ENCODE measurements around the gene FAM222A. TPM values are rescaled to one million over a fixed set of nuclear protein-coding genes. Genes with fewer than 3 reads are reported as not detected.

The FAM222A gene
- total RNA-seq, 4 donors from 2014 or later: 4.8 to 7.2 (median 6.1) TPM

DNA sequence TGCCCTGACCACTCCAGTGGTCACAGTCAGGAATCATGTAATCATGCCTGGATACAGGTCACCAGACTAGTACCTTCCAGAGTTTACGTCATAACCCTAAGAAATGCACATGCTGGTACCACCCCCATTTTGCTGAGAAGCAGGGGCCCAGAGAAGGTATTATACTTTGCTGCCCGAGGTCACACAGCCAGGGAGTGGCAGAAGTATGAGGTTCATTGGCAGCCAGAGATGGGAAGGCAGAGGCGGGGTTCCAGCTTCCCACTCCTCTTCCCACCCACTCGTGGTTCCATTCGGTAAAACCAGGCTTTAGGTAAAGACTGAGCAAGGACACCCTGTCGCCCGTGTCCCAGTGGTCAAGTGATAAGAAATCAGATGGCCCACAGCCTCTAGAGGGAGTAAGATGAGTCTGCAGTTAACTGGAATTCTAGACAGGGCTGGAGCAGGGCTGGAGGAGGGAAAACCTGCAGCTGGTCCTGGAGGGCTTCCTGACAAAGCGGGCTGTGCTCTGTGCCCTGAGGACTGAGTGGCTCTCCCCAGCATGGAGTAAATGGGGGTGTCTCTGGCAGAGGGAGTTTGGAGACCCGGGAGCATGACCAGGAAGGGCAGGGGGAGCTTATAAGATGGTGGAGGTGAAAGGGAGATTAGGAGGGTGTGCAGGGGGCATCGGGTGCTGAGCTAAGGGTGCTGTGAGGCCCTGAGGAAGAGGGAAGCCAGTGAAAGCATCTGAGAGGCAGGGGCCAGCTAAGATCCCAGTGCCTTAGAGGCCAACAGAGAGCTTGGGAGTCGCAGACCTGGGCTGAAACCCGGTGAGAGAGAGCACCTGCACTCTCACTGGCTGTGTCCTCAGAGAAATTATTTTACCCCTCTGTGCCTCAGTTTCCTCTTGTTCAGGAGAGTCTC is 5.7 kb downstream of the FAM222A start:
- no peak overlapping the region for H3K4me3 ChIP-seq (ENCODE audit: low read depth, poor library complexity, severe bottlenecking)
- no peak for DNase-seq (ENCODE audit: low spot score in 2 of 2)
- 66 to 70% methylated on average over 12 of the region's 12 CpGs for WGBS, 2 donors
- TF ChIP-seq, protein P1, sequence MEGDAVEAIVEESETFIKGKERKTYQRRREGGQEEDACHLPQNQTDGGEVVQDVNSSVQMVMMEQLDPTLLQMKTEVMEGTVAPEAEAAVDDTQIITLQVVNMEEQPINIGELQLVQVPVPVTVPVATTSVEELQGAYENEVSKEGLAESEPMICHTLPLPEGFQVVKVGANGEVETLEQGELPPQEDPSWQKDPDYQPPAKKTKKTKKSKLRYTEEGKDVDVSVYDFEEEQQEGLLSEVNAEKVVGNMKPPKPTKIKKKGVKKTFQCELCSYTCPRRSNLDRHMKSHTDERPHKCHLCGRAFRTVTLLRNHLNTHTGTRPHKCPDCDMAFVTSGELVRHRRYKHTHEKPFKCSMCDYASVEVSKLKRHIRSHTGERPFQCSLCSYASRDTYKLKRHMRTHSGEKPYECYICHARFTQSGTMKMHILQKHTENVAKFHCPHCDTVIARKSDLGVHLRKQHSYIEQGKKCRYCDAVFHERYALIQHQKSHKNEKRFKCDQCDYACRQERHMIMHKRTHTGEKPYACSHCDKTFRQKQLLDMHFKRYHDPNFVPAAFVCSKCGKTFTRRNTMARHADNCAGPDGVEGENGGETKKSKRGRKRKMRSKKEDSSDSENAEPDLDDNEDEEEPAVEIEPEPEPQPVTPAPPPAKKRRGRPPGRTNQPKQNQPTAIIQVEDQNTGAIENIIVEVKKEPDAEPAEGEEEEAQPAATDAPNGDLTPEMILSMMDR (IDR thresholded peaks at IDR 0.05): no peak
- TF ChIP-seq POLR2A (IDR thresholded peaks at IDR 0.05): no peak
- intact Hi-C loops (cut with DNase I; ENCODE audit: low total_unique reads): no loop called here

DNA sequence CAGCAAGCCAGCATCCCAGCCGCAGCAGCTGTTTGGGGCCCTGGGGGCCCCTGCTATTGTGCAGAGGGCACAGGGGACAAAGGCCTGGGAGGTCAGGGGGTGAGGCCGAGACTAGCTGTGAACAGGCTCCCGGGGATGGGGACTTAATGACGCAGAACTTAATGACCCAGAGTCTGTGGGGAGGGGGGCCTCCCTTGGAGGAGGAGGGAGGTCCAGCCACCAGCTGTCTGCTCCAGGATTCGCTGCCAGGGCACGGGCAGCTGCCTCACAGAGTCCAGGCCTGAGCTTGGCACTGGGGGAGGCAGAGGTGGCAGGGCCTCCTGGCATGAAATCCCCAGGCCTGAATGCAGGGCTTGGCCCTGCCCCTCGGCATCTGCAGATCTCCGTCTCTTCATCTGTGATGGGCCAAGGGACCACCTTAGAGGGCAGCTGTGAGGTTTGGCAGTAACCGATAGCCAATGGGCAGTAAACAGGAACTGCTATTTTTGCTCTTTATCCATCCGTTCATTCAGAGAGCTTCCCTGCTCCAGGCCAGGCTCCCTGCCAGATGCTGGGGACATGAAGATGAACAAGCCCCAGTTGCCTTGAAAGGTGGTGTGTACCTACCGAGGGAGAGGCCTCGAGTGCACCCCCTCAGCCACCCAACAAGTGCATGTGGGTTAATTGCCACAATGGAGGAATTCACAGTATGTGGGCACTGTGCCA is 6.7 kb downstream of the FAM222A start:
- H3K4me3 ChIP-seq (ENCODE audit: low read depth, poor library complexity, severe bottlenecking): no peak overlapping the region
- DNase-seq (ENCODE audit: low spot score in 2 of 2): no peak
- no peak for TF ChIP-seq POLR2A (IDR thresholded peaks at IDR 0.05)
- TF ChIP-seq, protein P1 (IDR thresholded peaks at IDR 0.05): no peak
- intact Hi-C loops (cut with DNase I; ENCODE audit: low total_unique reads): no loop called here
- 66 to 75% methylated on average over 12 of the region's 12 CpGs for WGBS, 2 donors

DNA sequence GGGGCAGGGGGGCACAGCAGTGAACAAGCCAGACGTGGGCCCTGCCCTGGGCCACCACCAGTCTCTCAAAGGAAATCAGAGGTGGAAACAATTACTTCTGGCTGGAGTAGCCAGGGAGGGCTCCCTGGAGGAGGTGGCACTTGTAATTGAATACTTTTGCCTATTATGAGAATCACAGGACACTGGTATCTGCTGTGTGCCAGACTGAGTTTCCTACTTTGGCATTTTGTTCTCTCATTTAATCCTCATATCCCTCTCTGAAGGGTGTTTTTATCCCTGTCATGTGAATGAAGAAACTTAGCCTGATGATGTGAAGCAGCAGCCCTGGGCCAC is 7.2 kb downstream of the FAM222A start:
- DNase-seq (ENCODE audit: low spot score in 2 of 2): no peak
- intact Hi-C loops (cut with DNase I; ENCODE audit: low total_unique reads): no loop called here
- no peak for TF ChIP-seq POLR2A (IDR thresholded peaks at IDR 0.05)
- TF ChIP-seq, protein P1 (IDR thresholded peaks at IDR 0.05): no peak
- 50 to 57% methylated on average over 1 of the region's 1 CpG for WGBS, 2 donors
- no peak overlapping the region for H3K4me3 ChIP-seq (ENCODE audit: low read depth, poor library complexity, severe bottlenecking)

DNA sequence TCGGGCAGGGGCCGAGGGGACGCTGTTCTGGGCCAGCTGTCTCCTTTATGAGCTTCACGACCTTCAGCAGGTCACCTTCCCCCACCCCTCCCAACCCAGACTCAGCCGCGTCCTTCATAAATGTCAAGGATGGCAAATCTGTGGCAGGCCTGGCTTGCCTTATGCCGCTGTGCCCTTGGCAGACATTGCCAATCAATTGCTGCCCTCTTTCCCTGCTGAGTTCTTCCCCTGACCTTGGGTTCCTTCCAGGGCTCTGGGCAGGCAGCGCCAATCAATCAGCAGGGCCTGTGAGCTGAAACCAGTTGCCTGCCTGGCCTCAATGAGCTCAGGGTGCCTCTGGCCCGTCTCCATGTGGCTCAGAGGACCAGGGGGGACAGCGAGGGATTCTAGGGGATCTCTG is 7.7 kb downstream of the FAM222A start:
- intact Hi-C loops (cut with DNase I; ENCODE audit: low total_unique reads): no loop called here
- no peak overlapping the region for H3K4me3 ChIP-seq (ENCODE audit: low read depth, poor library complexity, severe bottlenecking)
- TF ChIP-seq, protein P1 (IDR thresholded peaks at IDR 0.05): no peak
- TF ChIP-seq POLR2A (IDR thresholded peaks at IDR 0.05): no peak
- no peak for DNase-seq (ENCODE audit: low spot score in 2 of 2)
- 84 to 89% methylated on average over 10 of the region's 10 CpGs for WGBS, 2 donors

DNA sequence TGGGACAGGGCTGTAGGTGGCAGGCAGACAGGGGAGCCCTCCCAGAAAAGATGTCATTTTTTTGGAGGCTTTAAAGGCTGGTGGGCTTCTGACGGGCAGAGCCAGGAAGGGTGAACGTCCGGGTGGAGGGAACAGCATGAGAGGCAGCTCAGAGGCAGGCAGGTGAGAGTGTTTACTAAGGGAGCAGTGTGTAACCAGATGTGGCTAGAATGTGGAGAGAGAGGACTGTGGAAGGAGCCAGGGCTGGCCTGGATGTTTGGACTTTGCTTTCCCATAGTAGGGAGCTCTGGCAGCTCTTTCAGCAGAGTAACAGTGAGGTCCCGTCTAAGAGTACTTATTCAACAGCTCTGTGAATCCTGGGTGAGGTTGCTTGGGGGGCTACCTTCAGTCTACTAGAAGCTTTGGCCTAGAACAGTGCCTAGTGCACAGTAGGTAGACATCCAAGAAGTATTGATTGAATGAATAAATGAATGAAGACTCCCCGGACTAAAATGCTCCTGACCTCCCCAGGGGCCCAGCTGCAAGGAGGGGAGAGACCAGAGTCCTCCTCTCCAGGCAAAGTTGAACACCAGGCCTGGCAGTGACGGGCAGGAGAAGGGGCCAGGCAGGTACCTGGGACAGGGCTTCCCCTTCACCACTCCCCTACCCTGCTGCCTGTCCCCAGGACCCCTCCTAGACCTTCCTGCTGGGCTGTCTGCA is 8.5 kb downstream of the FAM222A start:
- intact Hi-C loops (cut with DNase I; ENCODE audit: low total_unique reads): no loop called here
- no peak for DNase-seq (ENCODE audit: low spot score in 2 of 2)
- WGBS, 2 donors: 89 to 91% methylated on average over 6 of the region's 6 CpGs
- TF ChIP-seq, protein P1 (IDR thresholded peaks at IDR 0.05): no peak
- no peak for TF ChIP-seq POLR2A (IDR thresholded peaks at IDR 0.05)
- no peak overlapping the region for H3K4me3 ChIP-seq (ENCODE audit: low read depth, poor library complexity, severe bottlenecking)

Data from lower leg skin (tissue), 4 donors.